Astrocyte of the spinal cord (primary cell): ENCODE measurements around the gene BSN.
A peak's percentile ranks its signal among the peaks of the same experiment; 100 is the strongest.

Experiments used
- DNase-seq: peaks from one replicate; pipeline ENCODE4 v3.0.0; 2011; ENCODE audit warnings: low read depth, low spot score
- H3K4me3 ChIP-seq: 2 replicates; pipeline ENCODE4 v1.5.1; 2011; ENCODE audit warnings: low read depth, mild to moderate bottlenecking, low read length, moderate library complexity
- in situ Hi-C: cut with HindIII; loops from 2 replicates; pipeline ENCODE4 v1.10.0; 2017; ENCODE audit warnings: low sequenced_read_pairs
- TF ChIP-seq, protein P1 (sequence below): IDR thresholded peaks from 2 replicates; pipeline ENCODE4 v1.5.1; 2012; ENCODE audit warnings: low read depth, mild to moderate bottlenecking, low read length, inconsistent platforms

BSN gene

DNA sequence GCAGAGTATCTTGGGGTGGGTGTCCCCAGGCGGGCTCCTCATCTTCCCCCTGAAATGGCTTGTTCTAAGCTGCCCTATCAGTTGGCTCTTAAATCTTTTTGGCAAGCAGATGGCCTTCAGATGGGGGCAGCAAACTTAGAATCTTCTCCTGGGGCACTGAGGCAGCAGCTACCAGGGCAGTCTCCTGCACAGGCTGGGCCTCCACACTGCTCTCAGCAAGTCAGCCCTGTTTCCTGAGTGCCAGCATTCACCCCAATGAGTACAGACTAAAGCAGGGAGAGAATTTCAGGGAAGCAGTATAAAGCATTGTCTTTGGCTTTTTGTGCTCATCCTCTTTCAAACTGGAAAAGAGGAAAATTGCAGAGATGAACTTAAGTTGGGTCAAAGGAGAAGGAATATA, 68.8 kb downstream of the BSN start:
- TF ChIP-seq, protein P1, sequence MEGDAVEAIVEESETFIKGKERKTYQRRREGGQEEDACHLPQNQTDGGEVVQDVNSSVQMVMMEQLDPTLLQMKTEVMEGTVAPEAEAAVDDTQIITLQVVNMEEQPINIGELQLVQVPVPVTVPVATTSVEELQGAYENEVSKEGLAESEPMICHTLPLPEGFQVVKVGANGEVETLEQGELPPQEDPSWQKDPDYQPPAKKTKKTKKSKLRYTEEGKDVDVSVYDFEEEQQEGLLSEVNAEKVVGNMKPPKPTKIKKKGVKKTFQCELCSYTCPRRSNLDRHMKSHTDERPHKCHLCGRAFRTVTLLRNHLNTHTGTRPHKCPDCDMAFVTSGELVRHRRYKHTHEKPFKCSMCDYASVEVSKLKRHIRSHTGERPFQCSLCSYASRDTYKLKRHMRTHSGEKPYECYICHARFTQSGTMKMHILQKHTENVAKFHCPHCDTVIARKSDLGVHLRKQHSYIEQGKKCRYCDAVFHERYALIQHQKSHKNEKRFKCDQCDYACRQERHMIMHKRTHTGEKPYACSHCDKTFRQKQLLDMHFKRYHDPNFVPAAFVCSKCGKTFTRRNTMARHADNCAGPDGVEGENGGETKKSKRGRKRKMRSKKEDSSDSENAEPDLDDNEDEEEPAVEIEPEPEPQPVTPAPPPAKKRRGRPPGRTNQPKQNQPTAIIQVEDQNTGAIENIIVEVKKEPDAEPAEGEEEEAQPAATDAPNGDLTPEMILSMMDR = no peak
- in situ Hi-C loops = no loop called here
- no peak overlapping the region for H3K4me3 ChIP-seq
- DNase-seq = no peak

DNA sequence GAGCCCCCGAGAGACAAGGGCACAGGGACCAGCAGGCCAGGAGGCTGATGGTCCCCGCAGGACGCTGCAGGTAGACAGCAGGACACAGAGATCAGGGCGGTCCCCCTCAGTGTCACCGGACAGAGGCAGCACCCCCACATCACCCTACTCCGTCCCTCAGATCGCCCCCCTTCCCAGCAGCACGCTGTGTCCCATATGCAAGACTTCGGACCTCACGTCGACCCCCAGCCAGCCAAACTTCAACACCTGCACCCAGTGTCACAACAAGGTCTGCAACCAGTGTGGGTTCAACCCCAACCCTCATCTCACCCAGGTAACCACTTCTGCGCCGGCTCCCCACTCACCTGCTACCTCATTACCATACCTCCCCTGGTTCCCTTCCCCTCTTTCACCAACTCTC, 70.8 kb downstream of the BSN start:
- no peak overlapping the region for H3K4me3 ChIP-seq
- TF ChIP-seq, protein P1 = no peak
- in situ Hi-C loops = no loop called here
- DNase-seq = no peak

- no peak overlapping the region for H3K4me3 ChIP-seq
- TF ChIP-seq, protein P1 = no peak
- peak; percentile 6 for DNase-seq
- in situ Hi-C loops = no loop called here
Observed at GRCh38 chr3:49626101-49626581, 71.9 kb downstream of the BSN start.

- in situ Hi-C loops = no loop called here
- no peak for DNase-seq
- TF ChIP-seq, protein P1 = no peak
- no peak overlapping the region for H3K4me3 ChIP-seq
Observed at GRCh38 chr3:49626796-49627195, 72.5 kb downstream of the BSN start.

GRCh38 chr3:49627634-49628033, 73.4 kb downstream of the BSN start:
- H3K4me3 ChIP-seq = no peak overlapping the region
- TF ChIP-seq, protein P1 = no peak
- in situ Hi-C loops = no loop called here
- DNase-seq = no peak

DNA sequence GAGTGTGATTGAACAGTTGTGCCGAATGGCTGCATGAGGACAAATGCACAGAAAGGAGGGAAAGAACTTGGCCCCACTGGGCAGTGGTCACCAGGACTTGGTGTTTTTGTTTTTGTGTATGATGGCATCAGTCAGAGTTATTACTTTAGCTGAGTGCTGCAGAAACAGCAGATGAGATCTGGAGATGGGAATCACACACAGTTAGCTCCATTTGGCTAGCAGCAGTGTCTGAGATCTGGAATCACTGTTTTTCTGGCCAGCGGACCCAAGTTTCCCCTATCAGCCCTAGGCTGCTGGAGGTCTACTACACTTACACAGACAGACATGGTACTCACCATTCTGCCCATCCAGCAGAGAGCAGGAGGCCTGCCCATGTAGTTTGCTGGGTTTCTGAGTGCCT, 74.0 kb downstream of the BSN start:
- DNase-seq = no peak

More for the DNA sequence above, 74.0 kb downstream of the BSN start:
- no peak overlapping the region for H3K4me3 ChIP-seq
- in situ Hi-C loops = no loop called here
- TF ChIP-seq, protein P1 = no peak
